CD8-positive, alpha-beta memory T cell (primary cell): ENCODE measurements around the gene ESR1. TPM values are rescaled to one million over a fixed set of nuclear protein-coding genes. Genes with fewer than 3 reads are reported as not detected.

Experiments used
- CTCF ChIA-PET: fragments of 350-600 bp; sonication (Branson Sonifier 250); formaldehyde crosslinking; loops from one replicate; lab custom pipeline; 2021; ENCODE audit warnings: antibody characterized with exemption; lab: Charles Lee
- POLR2A ChIA-PET: fragments of 350-600 bp; sonication (Branson Sonifier 250); formaldehyde crosslinking; loops from one replicate; lab custom pipeline; 2021; ENCODE audit warnings: antibody characterized with exemption; lab: Charles Lee
- DNase-seq, 5 donors: peaks; one replicate each; pipeline versions ENCODE4 v3.0.0 to v3.0.0-alpha.2; 2020 to 2022; ENCODE audit warnings: mixed read lengths in 1 of 5
- H3K27ac ChIP-seq: one replicate; pipeline ENCODE4 v1.7.0; 2013; ENCODE audit warnings: low read depth, mild to moderate bottlenecking, low read length, moderate library complexity
- H3K27me3 ChIP-seq: 2 replicates; pipeline ENCODE4 v1.7.0; 2013; ENCODE audit warnings: low read length, mild to moderate bottlenecking; ENCODE audit not compliant: insufficient read depth, poor library complexity, severe bottlenecking
- H3K36me3 ChIP-seq: 2 replicates; pipeline ENCODE4 v1.7.0; 2013; ENCODE audit warnings: mild to moderate bottlenecking, low read length, moderate library complexity; ENCODE audit not compliant: insufficient read depth
- H3K4me1 ChIP-seq: 2 replicates; pipeline ENCODE4 v1.7.0; 2013; ENCODE audit warnings: mild to moderate bottlenecking, low read length, moderate library complexity; ENCODE audit not compliant: insufficient read depth
- H3K4me3 ChIP-seq: 2 replicates; pipeline ENCODE4 v1.7.0; 2013; ENCODE audit warnings: mild to moderate bottlenecking, low read length
- H3K9me3 ChIP-seq: 2 replicates; pipeline ENCODE4 v1.7.0; 2013; ENCODE audit warnings: mild to moderate bottlenecking, low read length
- H3K27ac Mint-ChIP-seq, 8 donors: one replicate each; pipeline ENCODE4 v1.8.0; 2020 to 2021; ENCODE audit warnings: mixed read lengths in 8 of 8, mild to moderate bottlenecking in 6 of 8, inconsistent platforms in 3 of 8, moderate library complexity in 3 of 8
- H3K27me3 Mint-ChIP-seq, 2 donors: one replicate each; pipeline ENCODE4 v1.8.0; 2020 to 2021; ENCODE audit warnings: mixed read lengths in 2 of 2, mild to moderate bottlenecking in 1 of 2, moderate library complexity in 1 of 2
- H3K36me3 Mint-ChIP-seq, 3 donors: one replicate each; pipeline ENCODE4 v1.8.0; 2020 to 2021; ENCODE audit warnings: mixed read lengths in 3 of 3, inconsistent platforms in 1 of 3, mild to moderate bottlenecking in 1 of 3
- H3K4me1 Mint-ChIP-seq, 3 donors: one replicate each; pipeline ENCODE4 v1.8.0; 2020 to 2021; ENCODE audit warnings: mixed read lengths in 3 of 3, inconsistent platforms in 1 of 3, mild to moderate bottlenecking in 1 of 3
- H3K4me3 Mint-ChIP-seq, 7 donors: one replicate each; pipeline ENCODE4 v1.8.0; 2020 to 2021; ENCODE audit warnings: mixed read lengths in 7 of 7, mild to moderate bottlenecking in 6 of 7, moderate library complexity in 4 of 7, inconsistent platforms in 2 of 7
- H3K9me3 Mint-ChIP-seq, 5 donors: one replicate each; pipeline ENCODE4 v1.8.0; 2020 to 2022; ENCODE audit warnings: mixed read lengths in 5 of 5, mild to moderate bottlenecking in 3 of 5, moderate library complexity in 2 of 5, inconsistent platforms in 1 of 5
- polyA plus RNA-seq: library from polyadenylated mRNA; unstranded; fragments of 300-500 nt; fragmentation: Illumina TruSeq; gene quantifications from one replicate; pipeline ENCODE4 v1.2.3, GENCODE V29; 2021
- total RNA-seq, 2 experiments: library from RNA; stranded (reverse); gene quantifications; one replicate each; pipeline ENCODE4 v1.2.3, GENCODE V29; 2021

Gene ESR1
- total and polyA plus RNA-seq, 3 experiments from 2014 or later: 0.15 to 1.2 TPM; not detected in 1

GRCh38 chr6:151772446-151772845, 35.0 kb upstream of the ESR1 start:
- H3K27ac Mint-ChIP-seq: no peak overlapping the region
- H3K4me3 Mint-ChIP-seq: no peak overlapping the region
- Histone ChIP-seq H3K27ac (no peak overlapping the region), H3K27me3 (no peaks in the 10 kb centered on the region), H3K4me3 (no peak overlapping the region), H3K4me1 (no peaks in the 10 kb centered on the region), H3K9me3 (no peaks in the 10 kb centered on the region), H3K36me3 (no peaks in the 10 kb centered on the region)
- ChIA-PET CTCF (no interaction called here), POLR2A (no interaction called here)
- no peaks in the 10 kb centered on the region for H3K4me1 Mint-ChIP-seq
- H3K27me3 Mint-ChIP-seq: peaks cover 0 to 23% of the 10 kb centered on the region in 2 donors
- DNase-seq: no peak
- H3K9me3 Mint-ChIP-seq: peaks cover 0 to 1% (median 0%) of the 10 kb centered on the region in 5 donors
- no peaks in the 10 kb centered on the region for H3K36me3 Mint-ChIP-seq

- H3K27ac Mint-ChIP-seq: peak overlapping the region in 1 of 8 donors; percentile 11
- H3K27me3 Mint-ChIP-seq: peaks cover 0 to 23% of the 10 kb centered on the region in 2 donors
- no peaks in the 10 kb centered on the region for H3K36me3 Mint-ChIP-seq
- no peaks in the 10 kb centered on the region for H3K4me1 Mint-ChIP-seq
- H3K27me3 ChIP-seq: no peaks in the 10 kb centered on the region
- no peaks in the 10 kb centered on the region for H3K9me3 ChIP-seq
- no peak overlapping the region for H3K27ac ChIP-seq
- ChIA-PET POLR2A (no interaction called here), CTCF (no interaction called here)
- H3K9me3 Mint-ChIP-seq: peaks cover 0 to 1% (median 0%) of the 10 kb centered on the region in 5 donors
- no peak for DNase-seq
- H3K4me1 ChIP-seq: no peaks in the 10 kb centered on the region
- H3K36me3 ChIP-seq: no peaks in the 10 kb centered on the region
- no peak overlapping the region for H3K4me3 Mint-ChIP-seq
- H3K4me3 ChIP-seq: no peak overlapping the region
These were observed 34.1 kb upstream of the ESR1 start for GRCh38 chr6:151773382-151773781.

- POLR2A ChIA-PET: no interaction called here
- Mint-ChIP-seq H3K27ac (no peak overlapping the region), H3K27me3 (peaks cover 4 to 16% of the 10 kb centered on the region in 2 donors), H3K4me1 (no peaks in the 10 kb centered on the region), H3K4me3 (no peak overlapping the region), H3K9me3 (peaks cover 0 to 3% (median 2%) of the 10 kb centered on the region in 5 donors), H3K36me3 (peaks cover 0 to 2% (median 0%) of the 10 kb centered on the region in 3 donors)
- Histone ChIP-seq H3K27me3 (no peaks in the 10 kb centered on the region), H3K36me3 (no peaks in the 10 kb centered on the region), H3K4me1 (no peaks in the 10 kb centered on the region), H3K27ac (no peak overlapping the region), H3K4me3 (no peak overlapping the region), H3K9me3 (no peaks in the 10 kb centered on the region)
- CTCF ChIA-PET: no interaction called here
- no peak for DNase-seq
These were observed 24.9 kb upstream of the ESR1 start for GRCh38 chr6:151782560-151782959.

GRCh38 chr6:151783692-151784091, 23.8 kb upstream of the ESR1 start:
- H3K9me3 Mint-ChIP-seq: peaks cover 0 to 6% (median 4%) of the 10 kb centered on the region in 5 donors
- ChIA-PET POLR2A (no interaction called here), CTCF (no interaction called here)
- Histone ChIP-seq H3K9me3 (no peaks in the 10 kb centered on the region), H3K4me3 (no peak overlapping the region), H3K27ac (no peak overlapping the region), H3K36me3 (no peaks in the 10 kb centered on the region), H3K4me1 (no peaks in the 10 kb centered on the region), H3K27me3 (no peaks in the 10 kb centered on the region)
- peaks cover 0 to 2% (median 0%) of the 10 kb centered on the region in 3 donors for H3K36me3 Mint-ChIP-seq
- H3K27me3 Mint-ChIP-seq: peaks cover 11 to 17% of the 10 kb centered on the region in 2 donors
- no peak overlapping the region for H3K27ac Mint-ChIP-seq
- DNase-seq: no peak
- no peaks in the 10 kb centered on the region for H3K4me1 Mint-ChIP-seq
- H3K4me3 Mint-ChIP-seq: no peak overlapping the region

- no peaks in the 10 kb centered on the region for H3K9me3 ChIP-seq
- Mint-ChIP-seq H3K36me3 (peaks cover 0 to 2% (median 0%) of the 10 kb centered on the region in 3 donors), H3K27ac (no peak overlapping the region), H3K27me3 (peaks cover 12 to 20% of the 10 kb centered on the region in 2 donors), H3K9me3 (peaks cover 0 to 6% (median 3%) of the 10 kb centered on the region in 5 donors), H3K4me3 (no peak overlapping the region), H3K4me1 (no peaks in the 10 kb centered on the region)
- POLR2A ChIA-PET: no interaction called here
- no peaks in the 10 kb centered on the region for H3K4me1 ChIP-seq
- no peaks in the 10 kb centered on the region for H3K36me3 ChIP-seq
- H3K4me3 ChIP-seq: no peak overlapping the region
- CTCF ChIA-PET: no interaction called here
- H3K27ac ChIP-seq: no peak overlapping the region
- no peaks in the 10 kb centered on the region for H3K27me3 ChIP-seq
- no peak for DNase-seq
These were observed 22.9 kb upstream of the ESR1 start for GRCh38 chr6:151784441-151785214.

GRCh38 chr6:151796842-151797530, 10.5 kb upstream of the ESR1 start:
- Mint-ChIP-seq H3K27me3 (peaks cover 10 to 13% of the 10 kb centered on the region in 2 donors), H3K36me3 (peaks cover 0 to 3% (median 0%) of the 10 kb centered on the region in 3 donors), H3K9me3 (peaks cover 0 to 1% (median 0%) of the 10 kb centered on the region in 5 donors), H3K4me1 (no peaks in the 10 kb centered on the region), H3K4me3 (no peak overlapping the region), H3K27ac (no peak overlapping the region)
- Histone ChIP-seq H3K4me1 (no peaks in the 10 kb centered on the region), H3K9me3 (no peaks in the 10 kb centered on the region), H3K4me3 (no peak overlapping the region), H3K27me3 (no peaks in the 10 kb centered on the region), H3K36me3 (no peaks in the 10 kb centered on the region), H3K27ac (no peak overlapping the region)
- CTCF ChIA-PET: no interaction called here
- no peak for DNase-seq
- POLR2A ChIA-PET: no interaction called here

GRCh38 chr6:151803743-151804142, 3.7 kb upstream of the ESR1 start:
- Histone ChIP-seq H3K4me3 (no peak overlapping the region), H3K27ac (no peak overlapping the region), H3K9me3 (no peaks in the 10 kb centered on the region), H3K36me3 (no peaks in the 10 kb centered on the region), H3K27me3 (peaks cover 18% of the 10 kb centered on the region), H3K4me1 (no peaks in the 10 kb centered on the region)
- Mint-ChIP-seq H3K36me3 (peaks cover 0 to 3% (median 0%) of the 10 kb centered on the region in 3 donors), H3K4me3 (no peak overlapping the region), H3K27ac (no peak overlapping the region), H3K9me3 (no peaks in the 10 kb centered on the region), H3K4me1 (peaks cover 10 to 17% (median 11%) of the 10 kb centered on the region in 3 donors), H3K27me3 (peaks cover 29 to 35% of the 10 kb centered on the region in 2 donors)
- no peak for DNase-seq
- POLR2A ChIA-PET: no interaction called here
- CTCF ChIA-PET: no interaction called here

GRCh38 chr6:151804585-151805285, 2.7 kb upstream of the ESR1 start:
- Histone ChIP-seq H3K9me3 (no peaks in the 10 kb centered on the region), H3K4me1 (no peaks in the 10 kb centered on the region), H3K27me3 (peaks cover 18% of the 10 kb centered on the region), H3K36me3 (no peaks in the 10 kb centered on the region), H3K4me3 (no peak overlapping the region), H3K27ac (no peak overlapping the region)
- peaks cover 10 to 22% (median 12%) of the 10 kb centered on the region in 3 donors for H3K4me1 Mint-ChIP-seq
- ChIA-PET CTCF (no interaction called here), POLR2A (no interaction called here)
- H3K9me3 Mint-ChIP-seq: peaks cover 0 to 2% (median 0%) of the 10 kb centered on the region in 5 donors
- DNase-seq: no peak
- peaks cover 27 to 40% of the 10 kb centered on the region in 2 donors for H3K27me3 Mint-ChIP-seq
- no peak overlapping the region for H3K27ac Mint-ChIP-seq
- H3K36me3 Mint-ChIP-seq: no peaks in the 10 kb centered on the region
- no peak overlapping the region for H3K4me3 Mint-ChIP-seq
